C4-2B (cell line): ENCODE data around the gene SPTBN5.

ENCODE experiments used
- H3K27ac ChIP-seq: fragments of 450-650 bp; 2 replicates; pipeline ENCODE4 v1.5.1; 2017
- CTCF ChIP-seq: fragments of 450-650 bp; conservative IDR thresholded peaks from 2 replicates; pipeline ENCODE4 v1.5.1; 2017; ENCODE audit warnings: mild to moderate bottlenecking
- ZFX ChIP-seq: fragments of 450-650 bp; IDR thresholded peaks from 2 replicates; pipeline ENCODE4 v1.6.1; 2017

SPTBN5 gene

GRCh38 chr15:41805711-41806110, 88.1 kb downstream of the SPTBN5 start:
- H3K27ac ChIP-seq = no peak overlapping the region
- TF ChIP-seq CTCF (no peak), ZFX (no peak)

GRCh38 chr15:41804916-41805666, 88.8 kb downstream of the SPTBN5 start:
- no peak for TF ChIP-seq CTCF

GRCh38 chr15:41804361-41804760, 89.5 kb downstream of the SPTBN5 start:
- no peak overlapping the region for H3K27ac ChIP-seq
- TF ChIP-seq ZFX (no peak), CTCF (no peak)

More at GRCh38 chr15:41804916-41805666, 88.8 kb downstream of the SPTBN5 start:
- H3K27ac ChIP-seq = no peak overlapping the region

GRCh38 chr15:41801850-41802455, 91.9 kb downstream of the SPTBN5 start:
- no peak for TF ChIP-seq CTCF
- TF ChIP-seq ZFX = no peak
- no peak overlapping the region for H3K27ac ChIP-seq

GRCh38 chr15:41801185-41801584, 92.7 kb downstream of the SPTBN5 start:
- TF ChIP-seq CTCF (no peak), ZFX (no peak)
- no peak overlapping the region for H3K27ac ChIP-seq

GRCh38 chr15:41799488-41799805, 94.4 kb downstream of the SPTBN5 start:
- H3K27ac ChIP-seq = no peak overlapping the region
- TF ChIP-seq ZFX (no peak), CTCF (no peak)

GRCh38 chr15:41798607-41799487, 95.0 kb downstream of the SPTBN5 start:
- TF ChIP-seq CTCF (no peak), ZFX (no peak)
- H3K27ac ChIP-seq = no peak overlapping the region
